HepG2 (cell line): Measurements from ENCODE around the gene LBX2. TPM values are rescaled to one million over a fixed set of nuclear protein-coding genes. Genes with fewer than 3 reads are reported as not detected.
A peak's percentile ranks its signal among the peaks of the same experiment; 100 is the strongest.

Experiments
- ATAC-seq: fragments of 200-7000 bp; cut with Tn5 transposase; 3 replicates; pipeline ENCODE4 v1.9.1; 2020; ENCODE audit warnings: mild to moderate bottlenecking, moderate library complexity
- BruUV-seq: library from RNA; stranded (reverse); fragments of 400-500 nt; replicated peaks from 2 replicates; lab custom pipeline; 2021; lab: Mats Ljungman, UMichigan
- CTCF ChIA-PET: fragments of 300-600 bp; formaldehyde crosslinking; extraction: SDS; loops from one replicate; lab custom pipeline; 2021; ENCODE audit warnings: low total read pairs, inconsistent platforms, low intra/inter-chr PET ratio; lab: Yijun Ruan, JAX
- POLR2A ChIA-PET: fragments of 350-600 bp; sonication (Branson Sonifier 250); formaldehyde crosslinking; loops from one replicate; lab custom pipeline; 2020; ENCODE audit warnings: antibody characterized with exemption, inconsistent platforms; lab: Yijun Ruan, JAX
- DNase-seq: peaks from one replicate; pipeline ENCODE4 v3.0.0-alpha.2; 2015; ENCODE audit warnings: low spot score
- FAIRE-seq: peaks from 3 replicates; lab custom pipeline; 2011; peaks lifted over from hg19 to GRCh38; lab: Jason Lieb, UNC
- H2AFZ ChIP-seq: one replicate; pipeline ENCODE4 v1.6.1; 2011; ENCODE audit warnings: low read length, inconsistent platforms
- H3K27ac ChIP-seq: fragments of 300-600 bp; 3 replicates; pipeline ENCODE4 v1.8.0; 2011; ENCODE audit warnings: mixed run types, mild to moderate bottlenecking, mixed read lengths, low read length, inconsistent platforms; ENCODE audit not compliant: insufficient read depth; ENCODE audit errors: extremely low read length
- H3K27me3 ChIP-seq, 2 experiments: fragments of 200-600 bp in 1 of 2; 2 replicates in 1 of 2; 3 replicates in 1 of 2; pipeline versions ENCODE4 v1.6.0 to v1.8.0; 2011; ENCODE audit warnings: low read length in 2 of 2, mild to moderate bottlenecking in 2 of 2, moderate library complexity in 2 of 2, inconsistent platforms in 1 of 2; ENCODE audit not compliant: insufficient read depth in 2 of 2, control insufficient read depth in 1 of 2
- H3K36me3 ChIP-seq, 2 experiments: fragments of 200-600 bp in 1 of 2; replicated peaks in 1 of 2; 2 replicates in 1 of 2; 3 replicates in 1 of 2; pipeline versions ENCODE4 v1.5.1 to v1.8.0; 2011; ENCODE audit warnings: low read length in 2 of 2, inconsistent platforms in 1 of 2; ENCODE audit not compliant: insufficient read depth in 2 of 2, control insufficient read depth in 1 of 2
- H3K4me1 ChIP-seq: 2 replicates; pipeline ENCODE4 v1.5.1; 2012; ENCODE audit warnings: low read length, inconsistent platforms; ENCODE audit not compliant: insufficient read depth
- H3K4me2 ChIP-seq: 2 replicates; pipeline ENCODE4 v1.6.0; 2011; ENCODE audit warnings: low read depth, low read length, inconsistent platforms
- H3K4me3 ChIP-seq, 3 experiments: fragments of 200-600 bp in 1 of 3; sonication (generic), shearing (Covaris generic) in 1 of 3; replicated peaks in 1 of 3; 2 replicates each; pipeline ENCODE4 v1.5.1; 2011 to 2016; ENCODE audit warnings: low read length in 3 of 3, inconsistent platforms in 2 of 3, low read depth in 2 of 3, mild to moderate bottlenecking in 2 of 3, control low read depth in 1 of 3, mixed read lengths in 1 of 3; ENCODE audit not compliant: insufficient read depth in 1 of 3
- H3K79me2 ChIP-seq: one replicate; pipeline ENCODE4 v1.6.1; 2011; ENCODE audit warnings: low read length, inconsistent platforms; ENCODE audit not compliant: insufficient read depth
- H3K9ac ChIP-seq: 2 replicates; pipeline ENCODE4 v1.6.0; 2011; ENCODE audit warnings: mild to moderate bottlenecking, low read depth, low read length, inconsistent platforms; ENCODE audit not compliant: insufficient read depth
- H3K9me3 ChIP-seq: 2 replicates; pipeline ENCODE4 v1.5.1; 2012; ENCODE audit warnings: mild to moderate bottlenecking, low read length
- H4K20me1 ChIP-seq: 2 replicates; pipeline ENCODE4 v1.6.0; 2011; ENCODE audit warnings: inconsistent platforms, mild to moderate bottlenecking, low read length, moderate library complexity; ENCODE audit not compliant: insufficient read depth
- AHDC1 ChIP-seq: sonication (generic); formaldehyde crosslinking; IDR thresholded peaks from 2 replicates; pipeline ENCODE4 v1.5.1; 2020; ENCODE audit warnings: mild to moderate bottlenecking, missing genetic modification reagents, borderline replicate concordance
- DBP ChIP-seq: sonication (generic); formaldehyde crosslinking; IDR thresholded peaks from 2 replicates; pipeline ENCODE4 v1.4.0; 2020; ENCODE audit warnings: missing genetic modification reagents; ENCODE audit errors: not compliant biosample characterization
- ELF3 ChIP-seq: IDR thresholded peaks from 2 replicates; pipeline ENCODE4 v1.6.1; 2016; ENCODE audit warnings: missing genetic modification reagents, missing compliant biosample characterization
- HES4 ChIP-seq: sonication (generic); formaldehyde crosslinking; IDR thresholded peaks from 2 replicates; pipeline ENCODE4 v1.9.0; 2021; ENCODE audit warnings: mild to moderate bottlenecking, missing genetic modification reagents, borderline replicate concordance
- NR2C2 ChIP-seq: sonication (generic); formaldehyde crosslinking; IDR thresholded peaks from 2 replicates; pipeline ENCODE4 v1.4.0; 2020; ENCODE audit warnings: missing genetic modification reagents, mild to moderate bottlenecking, moderate library complexity, borderline replicate concordance
- PBX3 ChIP-seq: sonication (generic); formaldehyde crosslinking; IDR thresholded peaks from 2 replicates; pipeline ENCODE4 v1.8.1; 2023; ENCODE audit warnings: missing genetic modification reagents, inconsistent platforms, borderline replicate concordance
- TERF1 ChIP-seq: sonication (generic); formaldehyde crosslinking; IDR thresholded peaks from 2 replicates; pipeline ENCODE4 v1.8.0; 2022; ENCODE audit warnings: mild to moderate bottlenecking, missing genetic modification reagents, moderate library complexity
- ZNF552 ChIP-seq: sonication (generic); formaldehyde crosslinking; IDR thresholded peaks from 2 replicates; pipeline ENCODE4 v1.9.0; 2022; ENCODE audit warnings: missing genetic modification reagents, mild to moderate bottlenecking, borderline replicate concordance
- ZNF619 ChIP-seq: sonication (generic); formaldehyde crosslinking; IDR thresholded peaks from 2 replicates; pipeline ENCODE4 v1.4.0; 2020; ENCODE audit warnings: mild to moderate bottlenecking, missing genetic modification reagents
- ZNF781 ChIP-seq: sonication (generic); formaldehyde crosslinking; IDR thresholded peaks from 2 replicates; pipeline ENCODE4 v1.5.1; 2020; ENCODE audit warnings: borderline replicate concordance, mild to moderate bottlenecking, missing genetic modification reagents; ENCODE audit errors: not compliant biosample characterization
- ZNF788 ChIP-seq: sonication (generic); formaldehyde crosslinking; IDR thresholded peaks from 2 replicates; pipeline ENCODE4 v1.5.0; 2020; ENCODE audit warnings: mild to moderate bottlenecking, missing genetic modification reagents, borderline replicate concordance
- WGBS: methylation state at CpG from one replicate; pipeline ENCODE4 v1.1.6; 2017; ENCODE audit warnings: low lambda C conversion rate; 5-methylcytosine and 5-hydroxymethylcytosine counted together
- in situ Hi-C: cut with HindIII; loops from 2 replicates; pipeline ENCODE4 v1.10.0; 2017; ENCODE audit warnings: low pct_unique_long_range_greater_than_20kb; ENCODE audit not compliant: extremely low pct_ligation_motif_present
- intact Hi-C: fragments of 100-400 bp; cut with micrococcal nuclease; formaldehyde crosslinking; loops from one replicate; pipeline ENCODE4 v1.10.0; 2022; ENCODE audit not compliant: unreplicated experiment
- polyA plus RNA-seq, 8 experiments: library from polyadenylated mRNA; depleted of rRNA in 3 of 8; stranded (reverse) in 7 of 8; unstranded in 1 of 8; fragments of >200 nt; fragmentation: Illumina TruSeq in 4 of 8; extraction: Trizol in 4 of 8; gene quantifications; 2 replicates each; pipeline versions ENCODE4 v1.2.1 to v1.2.3, GENCODE V29; 2011 to 2016; ENCODE audit warnings: low read depth in 4 of 8, missing spikeins in 1 of 8, mixed read lengths in 1 of 8; ENCODE audit not compliant: insufficient read depth in 1 of 8
- total RNA-seq, 5 experiments: library from RNA; depleted of rRNA; stranded (reverse); fragments of >200 nt; fragmentation: Illumina TruSeq; extraction: Trizol; gene quantifications; 2 replicates each; pipeline ENCODE4 v1.2.3, GENCODE V29; 2016; ENCODE audit warnings: low read depth in 1 of 5
- TF ChIP-seq, protein P1 (sequence below): sonication (generic); formaldehyde crosslinking; IDR thresholded peaks from 2 replicates; pipeline ENCODE4 v1.4.0; 2020; ENCODE audit warnings: mild to moderate bottlenecking, missing genetic modification reagents

Gene LBX2
- total and polyA plus RNA-seq, 2 of the 13 experiments (the other 11 are each of a cell fraction or from before 2014, with no cell fraction given): 6.4 to 8.1 TPM

DNA sequence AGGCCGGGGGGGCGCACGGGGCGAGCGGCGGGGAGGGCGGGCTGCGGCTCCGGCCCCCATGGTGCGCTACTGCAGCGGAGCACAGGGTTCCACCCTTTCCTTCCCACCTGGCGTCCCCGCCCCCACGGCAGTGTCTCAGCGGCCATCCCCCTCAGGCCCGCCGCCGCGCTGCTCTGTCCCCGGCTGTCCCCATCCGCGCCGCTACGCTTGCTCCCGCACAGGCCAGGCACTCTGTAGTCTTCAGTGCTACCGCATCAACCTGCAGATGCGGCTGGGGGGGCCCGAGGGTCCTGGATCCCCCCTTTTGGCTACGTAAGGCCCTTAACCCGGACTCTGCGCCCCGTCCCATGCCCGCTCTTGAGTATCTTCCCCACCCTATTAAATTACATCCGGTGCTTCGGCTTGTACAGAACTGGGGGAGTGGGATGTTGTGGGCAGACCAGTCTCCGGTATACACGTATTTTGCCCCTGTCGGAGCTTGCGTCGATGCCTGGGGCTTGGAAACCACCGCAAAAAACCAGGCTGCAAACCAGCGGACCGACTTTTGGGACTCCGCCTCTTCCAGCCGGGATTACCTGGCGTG is 41.8 kb downstream of the LBX2 start (continued):
- peak; percentile 83; the same call in 1 of the 2 replicates for TF ChIP-seq NR2C2 (CRISPR knock-in tag)
- TF ChIP-seq ZNF619 (CRISPR knock-in tag): no peak
- no peak for TF ChIP-seq DBP (CRISPR knock-in tag)
- TF ChIP-seq ZNF788: peak; percentile 75; the same call in 1 of the 2 replicates
- TF ChIP-seq ZNF781 (CRISPR knock-in tag): peak; percentile 62
- TF ChIP-seq HES4: peak; percentile 56
- peak; percentile 88 for TF ChIP-seq ZNF552 (CRISPR knock-in tag)
- TF ChIP-seq PBX3: no peak

- peaks cover 4% of the 10 kb centered on the region; the same call in 1 of the 2 replicates for H4K20me1 ChIP-seq
- no peak overlapping the region for H2AFZ ChIP-seq
- no peaks in the 10 kb centered on the region; a peak in 1 of 5 replicates for H3K27me3 ChIP-seq
- H3K27ac ChIP-seq: peak overlapping the region; percentile 89
- H3K79me2 ChIP-seq: peaks cover 22% of the 10 kb centered on the region
- H3K9ac ChIP-seq: peak overlapping the region; percentile 85
- H3K4me3 ChIP-seq: peak overlapping the region; percentile 75 to 92 (median 76)
- H3K4me2 ChIP-seq: peak overlapping the region; percentile 95
- peaks cover 1 to 12% of the 10 kb centered on the region in 2 experiments; a peak in 4 of 5 replicates for H3K36me3 ChIP-seq
- in situ Hi-C loops (no loop called here), intact Hi-C loops (no loop called here)
- peaks cover 49% of the 10 kb centered on the region for H3K4me1 ChIP-seq
- no peaks in the 10 kb centered on the region for H3K9me3 ChIP-seq
- ChIA-PET CTCF (no interaction called here), POLR2A (interaction anchor here (0.7 to 12.4 kb wide), 11 partner anchors 14 to 1244 kb away, joined by 3 to 342 read pairs (median 24); partner anchors contain the start of genes CCDC142, LBX2, MRPL53 and PCGF1)
- DNase-seq (no peak), ATAC-seq (no peak), FAIRE-seq (no peak)
- 2% methylated on average over 27 of the region's 27 CpGs for WGBS
- no TSS peak for BruUV-seq
- TF ChIP-seq TERF1 (no peak), ELF3 (CRISPR knock-in tag) (0 out of 2 replicates have a peak, but pooled peaks have one; percentile 1), AHDC1 (CRISPR knock-in tag) (peak; percentile 8; the same call in 1 of the 2 replicates)
- TF ChIP-seq, protein P1, sequence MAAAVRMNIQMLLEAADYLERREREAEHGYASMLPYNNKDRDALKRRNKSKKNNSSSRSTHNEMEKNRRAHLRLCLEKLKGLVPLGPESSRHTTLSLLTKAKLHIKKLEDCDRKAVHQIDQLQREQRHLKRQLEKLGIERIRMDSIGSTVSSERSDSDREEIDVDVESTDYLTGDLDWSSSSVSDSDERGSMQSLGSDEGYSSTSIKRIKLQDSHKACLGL (CRISPR knock-in tag): peak; percentile 11; the same call in 1 of the 2 replicates
Observed at GRCh38 chr2:74457129-74457548, 42.3 kb downstream of the LBX2 start.
